HG02798 (cell line): ENCODE measurements around the gene DPF1.

ENCODE experiments used
- ATAC-seq: cut with Tn5 transposase; IDR thresholded peaks from one replicate; pipeline ENCODE4 v1.9.1; 2021; ENCODE audit warnings: mild to moderate bottlenecking; ENCODE audit not compliant: unreplicated experiment, poor library complexity

Gene DPF1

GRCh38 chr19:38202504-38202903 is 21.5 kb downstream of the DPF1 start:
- no peak for ATAC-seq

- no peak for ATAC-seq
Observed at GRCh38 chr19:38201731-38202130, 22.3 kb downstream of the DPF1 start.

GRCh38 chr19:38199340-38199739 is 24.7 kb downstream of the DPF1 start:
- no peak for ATAC-seq

- no peak for ATAC-seq
Observed at GRCh38 chr19:38197937-38198704, 25.9 kb downstream of the DPF1 start.

GRCh38 chr19:38196948-38197656 is 26.9 kb downstream of the DPF1 start:
- ATAC-seq = no peak

GRCh38 chr19:38196245-38196837 is 27.7 kb downstream of the DPF1 start:
- no peak for ATAC-seq

- no peak for ATAC-seq
Observed at GRCh38 chr19:38195237-38195636, 28.8 kb downstream of the DPF1 start.

GRCh38 chr19:38194061-38194701 is 29.8 kb downstream of the DPF1 start:
- ATAC-seq = no peak

GRCh38 chr19:38193445-38193844 is 30.6 kb downstream of the DPF1 start:
- no peak for ATAC-seq

GRCh38 chr19:38191747-38192146 is 32.3 kb downstream of the DPF1 start:
- no peak for ATAC-seq

- no peak for ATAC-seq
Observed at GRCh38 chr19:38190793-38191192, 33.2 kb downstream of the DPF1 start.

- no peak for ATAC-seq
Observed at GRCh38 chr19:38190061-38190460, 34.0 kb downstream of the DPF1 start.

- ATAC-seq = no peak
Observed at GRCh38 chr19:38185562-38185961, 38.5 kb downstream of the DPF1 start.

GRCh38 chr19:38184815-38185214 is 39.2 kb downstream of the DPF1 start:
- no peak for ATAC-seq

- ATAC-seq = no peak
Observed at GRCh38 chr19:38183251-38183897, 40.6 kb downstream of the DPF1 start.

- no peak for ATAC-seq
Observed at GRCh38 chr19:38182536-38183210, 41.3 kb downstream of the DPF1 start.

- ATAC-seq = no peak
Observed at GRCh38 chr19:38180071-38180470, 44.0 kb downstream of the DPF1 start.

- ATAC-seq = no peak
Observed at GRCh38 chr19:38175422-38175821, 48.6 kb downstream of the DPF1 start.

GRCh38 chr19:38173291-38174041 is 50.6 kb downstream of the DPF1 start:
- no peak for ATAC-seq
